Motor neuron (in vitro differentiated cells): ENCODE data around the gene SMIM29. TPM values are rescaled to one million over a fixed set of nuclear protein-coding genes. Genes with fewer than 3 reads are reported as not detected.
A peak's percentile ranks its signal among the peaks of the same experiment; 100 is the strongest.

Experiments used
- ATAC-seq, 8 experiments: fragments of 200-7000 bp; cut with Tn5 transposase; replicated peaks in 6 of 8; 2 replicates each; pipeline ENCODE4 v1.8.0; 2021; ENCODE audit warnings: mild to moderate bottlenecking in 8 of 8, moderate library complexity in 8 of 8
- H3K27ac ChIP-seq, 2 donors: fragments of 250-450 bp; sonication (Bioruptor Pico); 2 replicates each; pipeline ENCODE4 v1.9.0; 2021; ENCODE audit warnings: antibody characterized with exemption in 2 of 2, mild to moderate bottlenecking in 2 of 2, moderate library complexity in 1 of 2
- H3K4me1 ChIP-seq, 2 donors: fragments of 250-450 bp; sonication (Bioruptor Pico); replicated peaks in 1 of 2; 2 replicates each; pipeline ENCODE4 v1.6.1; 2021; ENCODE audit warnings: antibody characterized with exemption in 2 of 2, mild to moderate bottlenecking in 2 of 2, moderate library complexity in 1 of 2
- H3K4me3 ChIP-seq, 5 donors: fragments of 250-450 bp; sonication (Bioruptor Pico); 2 replicates each; pipeline ENCODE4 v1.9.0; 2021; ENCODE audit warnings: antibody characterized with exemption in 5 of 5, mild to moderate bottlenecking in 5 of 5, moderate library complexity in 4 of 5
- WGBS, 10 experiments: fragments of 450-650 bp; shearing (Covaris generic); methylation state at CpG; one replicate each; pipeline ENCODE4 v1.0.0; 2022; 5-methylcytosine and 5-hydroxymethylcytosine counted together
- in situ Hi-C, 9 experiments: fragments of 400-800 bp; cut with MboI; loops; one replicate each; pipeline ENCODE4 v1.15.0; 2021; ENCODE audit warnings: low sequenced_read_pairs in 9 of 9, low pct_unique_long_range_greater_than_20kb in 2 of 9; ENCODE audit not compliant: unreplicated experiment in 9 of 9
- total RNA-seq, 8 experiments: library from RNA; unstranded; fragments of 300-600 nt; gene quantifications; 2 replicates each; pipeline versions ENCODE4 v1.2.3 to v1.2.4, GENCODE V29; 2022

Gene SMIM29
- total RNA-seq, 8 experiments from 2014 or later = 8.1 to 62.9 (median 23.8) TPM

GRCh38 chr6:34226731-34227586, 21.8 kb downstream of the SMIM29 start:
- H3K4me3 ChIP-seq = no peak overlapping the region
- H3K27ac ChIP-seq = no peak overlapping the region
- peaks cover 10 to 15% of the 10 kb centered on the region in 2 donors for H3K4me1 ChIP-seq
- WGBS, 10 experiments = 67 to 100% (median 89%) methylated on average over 1 to 4 of the region's 15 CpGs; no CpG with 5 or more reads in 6 of the 10 experiments
- no peak for ATAC-seq
- in situ Hi-C loops = loop anchor here in 1 of 9 experiments (25.0 kb wide), 1 partner anchor 185 kb away; no protein-coding TSS in a partner anchor

- in situ Hi-C loops = loop anchor here in 1 of 9 experiments (25.0 kb wide), 1 partner anchor 186 kb away; no protein-coding TSS in a partner anchor
- Histone ChIP-seq H3K4me3 (no peak overlapping the region), H3K27ac (no peak overlapping the region), H3K4me1 (peaks cover 10 to 15% of the 10 kb centered on the region in 2 donors)
- WGBS, 10 experiments = 38 to 83% (median 48%) methylated on average over 1 to 5 of the region's 7 CpGs; no CpG with 5 or more reads in 5 of the 10 experiments
- ATAC-seq = no peak
These were observed 22.7 kb downstream of the SMIM29 start for GRCh38 chr6:34226066-34226465.

GRCh38 chr6:34225551-34225950, 23.3 kb downstream of the SMIM29 start:
- peaks cover 10 to 15% of the 10 kb centered on the region in 2 donors for H3K4me1 ChIP-seq
- H3K4me3 ChIP-seq = no peak overlapping the region
- WGBS, 10 experiments = 87 to 100% (median 97%) methylated on average over 1 to 5 of the region's 5 CpGs; no CpG with 5 or more reads in 7 of the 10 experiments
- in situ Hi-C loops = loop anchor here in 1 of 9 experiments (25.0 kb wide), 1 partner anchor 187 kb away; no protein-coding TSS in a partner anchor
- no peak for ATAC-seq
- H3K27ac ChIP-seq = no peak overlapping the region

- in situ Hi-C loops = no loop called here
- H3K4me1 ChIP-seq = peaks cover 10 to 15% of the 10 kb centered on the region in 2 donors
- WGBS, 10 experiments = 11 to 100% (median 46%) methylated on average over 1 to 5 of the region's 55 CpGs
- ATAC-seq = peak; percentile 92 to 96 (median 94)
- H3K27ac ChIP-seq = peak overlapping the region; percentile 87 to 88
- H3K4me3 ChIP-seq = peak overlapping the region; percentile 32 to 39 (median 33)
These were observed 24.6 kb downstream of the SMIM29 start for GRCh38 chr6:34223956-34224940.

- H3K4me3 ChIP-seq = peak overlapping the region; percentile 13 to 39 (median 32)
- WGBS, 10 experiments = 16 to 33% (median 31%) methylated on average over 5 to 7 of the region's 16 CpGs; no CpG with 5 or more reads in 7 of the 10 experiments
- H3K27ac ChIP-seq = peak overlapping the region; percentile 69 to 88
- ATAC-seq = peak; percentile 54 to 70 (median 67)
- in situ Hi-C loops = no loop called here
- H3K4me1 ChIP-seq = peaks cover 10 to 15% of the 10 kb centered on the region in 2 donors
These were observed 25.3 kb downstream of the SMIM29 start for GRCh38 chr6:34223381-34223955.

GRCh38 chr6:34218691-34219090, 30.1 kb downstream of the SMIM29 start:
- no peak for ATAC-seq
- in situ Hi-C loops = no loop called here
- peaks cover 0 to 3% of the 10 kb centered on the region in 2 donors for H3K4me1 ChIP-seq
- H3K27ac ChIP-seq = no peak overlapping the region
- H3K4me3 ChIP-seq = no peak overlapping the region
- 0 to 93% (median 71%) methylated on average over 1 to 2 of the region's 2 CpGs; no CpG with 5 or more reads in 1 of the 10 experiments for WGBS, 10 experiments

GRCh38 chr6:34213772-34214171, 35.0 kb downstream of the SMIM29 start:
- H3K4me1 ChIP-seq = no peaks in the 10 kb centered on the region
- H3K27ac ChIP-seq = no peak overlapping the region
- in situ Hi-C loops = no loop called here
- H3K4me3 ChIP-seq = no peak overlapping the region
- WGBS, 10 experiments = 48 to 100% (median 82%) methylated on average over 2 to 4 of the region's 4 CpGs; no CpG with 5 or more reads in 2 of the 10 experiments
- no peak for ATAC-seq

GRCh38 chr6:34207695-34208443, 40.9 kb downstream of the SMIM29 start:
- Histone ChIP-seq H3K4me1 (no peaks in the 10 kb centered on the region), H3K27ac (no peak overlapping the region), H3K4me3 (no peak overlapping the region)
- in situ Hi-C loops = no loop called here
- WGBS, 10 experiments = 40 to 100% (median 83%) methylated on average over 1 to 2 of the region's 4 CpGs; no CpG with 5 or more reads in 3 of the 10 experiments
- ATAC-seq = no peak

GRCh38 chr6:34206726-34207125, 42.1 kb downstream of the SMIM29 start:
- 50 to 100% (median 65%) methylated on average over 1 to 2 of the region's 7 CpGs; no CpG with 5 or more reads in 6 of the 10 experiments for WGBS, 10 experiments
- in situ Hi-C loops = no loop called here
- Histone ChIP-seq H3K4me1 (no peaks in the 10 kb centered on the region), H3K4me3 (no peak overlapping the region), H3K27ac (no peak overlapping the region)
- ATAC-seq = no peak

GRCh38 chr6:34205916-34206315, 42.9 kb downstream of the SMIM29 start:
- ATAC-seq = no peak
- in situ Hi-C loops = no loop called here
- no peak overlapping the region for H3K27ac ChIP-seq
- WGBS, 10 experiments = no CpG with 5 or more reads among the region's 2 CpGs
- no peaks in the 10 kb centered on the region for H3K4me1 ChIP-seq
- H3K4me3 ChIP-seq = no peak overlapping the region

- Histone ChIP-seq H3K4me1 (no peaks in the 10 kb centered on the region), H3K27ac (no peak overlapping the region), H3K4me3 (no peak overlapping the region)
- WGBS, 10 experiments = 67 to 100% (median 92%) methylated on average over 1 to 3 of the region's 3 CpGs; no CpG with 5 or more reads in 5 of the 10 experiments
- in situ Hi-C loops = no loop called here
- peak in 1 of 8 experiments; percentile 22 for ATAC-seq
These were observed 43.3 kb downstream of the SMIM29 start for GRCh38 chr6:34205466-34205865.

- H3K4me1 ChIP-seq = no peaks in the 10 kb centered on the region
- no peak overlapping the region for H3K27ac ChIP-seq
- 92 to 100% (median 98%) methylated on average over 1 to 4 of the region's 4 CpGs; no CpG with 5 or more reads in 6 of the 10 experiments for WGBS, 10 experiments
- no peak overlapping the region for H3K4me3 ChIP-seq
- in situ Hi-C loops = no loop called here
- ATAC-seq = no peak
These were observed 44.1 kb downstream of the SMIM29 start for GRCh38 chr6:34204693-34205092.
